K562 (cell line): ENCODE results near the gene E2F1. TPM values are rescaled to one million over a fixed set of nuclear protein-coding genes. Genes with fewer than 3 reads are reported as not detected.

Source experiments
- ATAC-seq: fragments of 200-7000 bp; cut with Tn5 transposase; 3 replicates; pipeline ENCODE4 v1.9.1; 2020; ENCODE audit warnings: moderate library complexity
- BruUV-seq: library from RNA; stranded (reverse); fragments of 400-500 nt; replicated peaks from 2 replicates; lab custom pipeline; 2021; lab: Mats Ljungman, UMichigan
- CTCF ChIA-PET: fragments of 300-600 bp; formaldehyde crosslinking; extraction: SDS; loops from one replicate; lab custom pipeline; 2021; ENCODE audit warnings: low intra/inter-chr PET ratio; lab: Yijun Ruan, JAX
- POLR2A ChIA-PET: fragments of 300-600, 350-650 bp; sonication (Branson Sonifier 250); formaldehyde crosslinking; extraction: SDS; loops from one replicate; lab custom pipeline; 2021; ENCODE audit warnings: antibody characterized with exemption, inconsistent platforms; lab: Yijun Ruan, JAX
- DNase-seq, 4 experiments: peaks; one replicate each; pipeline versions ENCODE4 v3.0.0 to v3.0.0-alpha.2; 2011 to 2018; ENCODE audit warnings: low spot score in 3 of 4, mixed read lengths in 3 of 4; ENCODE audit errors: extremely low read depth in 1 of 4
- FAIRE-seq: peaks from 2 replicates; lab custom pipeline; 2011; peaks lifted over from hg19 to GRCh38; lab: Jason Lieb, UNC
- H2AFZ ChIP-seq: 2 replicates; pipeline ENCODE4 v1.6.0; 2011; ENCODE audit warnings: low read depth, low read length, control low read depth, inconsistent platforms
- H3K27ac ChIP-seq: fragments of 200-600 bp; 3 replicates; pipeline ENCODE4 v1.8.0; 2011; ENCODE audit warnings: low read depth, mild to moderate bottlenecking, control low read depth, inconsistent platforms, low read length, moderate library complexity, mixed read lengths; ENCODE audit errors: extremely low read depth
- H3K27me3 ChIP-seq, 2 experiments: fragments of 300-600 bp in 1 of 2; 2 replicates in 1 of 2; 3 replicates in 1 of 2; pipeline versions ENCODE4 v1.6.0 to v1.8.0; 2011; ENCODE audit warnings: inconsistent platforms in 2 of 2, low read length in 2 of 2, mild to moderate bottlenecking in 1 of 2, mixed read lengths in 1 of 2, moderate library complexity in 1 of 2; ENCODE audit not compliant: control insufficient read depth in 2 of 2, insufficient read depth in 2 of 2
- H3K36me3 ChIP-seq: fragments of 300-600 bp; 3 replicates; pipeline ENCODE4 v1.8.0; 2011; ENCODE audit warnings: mild to moderate bottlenecking, low read length, inconsistent platforms; ENCODE audit not compliant: control insufficient read depth, insufficient read depth
- H3K4me1 ChIP-seq, 2 experiments: fragments of 200-600 bp in 1 of 2; replicated peaks in 1 of 2; 2 replicates in 1 of 2; 3 replicates in 1 of 2; pipeline versions ENCODE4 v1.5.1 to v1.8.0; 2011; ENCODE audit warnings: inconsistent platforms in 2 of 2, low read length in 2 of 2, mild to moderate bottlenecking in 1 of 2, mixed read lengths in 1 of 2, moderate library complexity in 1 of 2; ENCODE audit not compliant: control insufficient read depth in 2 of 2, insufficient read depth in 2 of 2
- H3K4me2 ChIP-seq: 2 replicates; pipeline ENCODE4 v1.6.1; 2011; ENCODE audit warnings: low read length, control low read depth, inconsistent platforms, mixed read lengths; ENCODE audit not compliant: insufficient read depth
- H3K4me3 ChIP-seq: fragments of 200-600 bp; sonication (generic), shearing (Covaris generic); 2 replicates; pipeline ENCODE4 v1.5.1; 2016; ENCODE audit warnings: control low read depth, inconsistent platforms
- H3K79me2 ChIP-seq: fragments of 200-600 bp; 3 replicates; pipeline ENCODE4 v1.8.0; 2011; ENCODE audit warnings: low read length, inconsistent platforms; ENCODE audit not compliant: control insufficient read depth, insufficient read depth
- H3K9ac ChIP-seq, 2 experiments: 2 replicates each; pipeline versions ENCODE4 v1.6.0 to v1.6.1; 2011; ENCODE audit warnings: low read depth in 2 of 2, low read length in 2 of 2, control low read depth in 1 of 2, inconsistent platforms in 1 of 2, mild to moderate bottlenecking in 1 of 2, mixed read lengths in 1 of 2; ENCODE audit not compliant: insufficient read depth in 1 of 2
- H3K9me1 ChIP-seq: one replicate; pipeline ENCODE4 v1.6.0; 2011; ENCODE audit warnings: inconsistent platforms, mild to moderate bottlenecking, low read length, moderate library complexity; ENCODE audit not compliant: control insufficient read depth, insufficient read depth
- H3K9me3 ChIP-seq: replicated peaks from 2 replicates; pipeline ENCODE4 v1.5.1; 2011; ENCODE audit warnings: low read depth, low read length, inconsistent platforms; ENCODE audit not compliant: control insufficient read depth, insufficient read depth
- H4K20me1 ChIP-seq: replicated peaks from 2 replicates; pipeline ENCODE4 v1.6.1; 2011; ENCODE audit warnings: low read length, inconsistent platforms, mixed read lengths; ENCODE audit not compliant: control insufficient read depth, insufficient read depth
- C11orf30 ChIP-seq: fragments of 450-650 bp; IDR thresholded peaks from 2 replicates; pipeline ENCODE4 v1.6.1; 2016; ENCODE audit warnings: low read depth, mild to moderate bottlenecking
- NR2C2 ChIP-seq, 2 experiments: fragments of 200-800 bp in 1 of 2; sonication (Bioruptor generic) in 1 of 2; sonication (generic) in 1 of 2; formaldehyde crosslinking in 1 of 2; IDR thresholded peaks; 2 replicates each; pipeline versions ENCODE4 v1.6.1 to v1.8.0; 2016 to 2022; ENCODE audit warnings: mild to moderate bottlenecking in 1 of 2, missing compliant biosample characterization in 1 of 2, missing genetic modification characterization in 1 of 2, missing genetic modification reagents in 1 of 2
- PHF8 ChIP-seq: fragments of 200-600 bp; sonication (generic); IDR thresholded peaks from 2 replicates; pipeline ENCODE4 v1.6.1; 2012; ENCODE audit warnings: mixed run types, mild to moderate bottlenecking, inconsistent platforms, low read length, moderate library complexity, borderline replicate concordance
- SIRT6 ChIP-seq: IDR thresholded peaks from one replicate; pipeline ENCODE4 v1.6.1; 2012; ENCODE audit warnings: low read depth, mild to moderate bottlenecking, control low read depth, inconsistent platforms, low read length, moderate library complexity
- WGBS: fragments of 100-300 bp; shearing (Covaris generic); methylation state at CpG from one replicate; pipeline ENCODE4 v1.1.6; 2016; ENCODE audit warnings: low coverage, mixed read lengths; ENCODE audit not compliant: insufficient coverage; ENCODE audit errors: missing lambda C conversion rate; 5-methylcytosine and 5-hydroxymethylcytosine counted together
- in situ Hi-C: fragments of 300-500 bp; cut with MboI; formaldehyde crosslinking; loops from 4 replicates; pipeline ENCODE4 v1.15.0; 2018; ENCODE audit warnings: inconsistent platforms, mixed read lengths
- intact Hi-C: fragments of 100-400 bp; cut with micrococcal nuclease; formaldehyde crosslinking; loops from 2 replicates; pipeline ENCODE4 v1.14.2; 2022
- polyA plus RNA-seq, 8 experiments: library from polyadenylated mRNA; depleted of rRNA in 4 of 8; stranded (reverse) in 5 of 8; unstranded in 3 of 8; fragments of >200 nt; fragmentation: Nextera tagmentation in 2 of 8; fragmentation: Illumina TruSeq in 1 of 8; extraction: Ambion mirVana in 2 of 8; extraction: Trizol in 1 of 8; gene quantifications; 2 replicates each; pipeline versions ENCODE4 v1.2.1 to v1.2.3, GENCODE V29; 2011 to 2014; ENCODE audit warnings: inconsistent platforms in 1 of 8, missing spikeins in 1 of 8
- total RNA-seq, 7 experiments: library from RNA; depleted of rRNA in 6 of 7; stranded (reverse); fragments of >200 nt in 6 of 7; fragmentation: Illumina TruSeq in 2 of 7; extraction: Trizol in 2 of 7; gene quantifications; 2 replicates each; pipeline versions ENCODE4 v1.2.1 to v1.2.3, GENCODE V29; 2011 to 2021; ENCODE audit warnings: low replicate concordance in 1 of 7
- TF ChIP-seq, protein P1 (sequence below), 2 experiments: fragments of 450-650 bp in 1 of 2; sonication (generic) in 1 of 2; formaldehyde crosslinking in 1 of 2; IDR thresholded peaks; 2 replicates each; pipeline versions ENCODE4 v1.7.1 to v1.9.0; 2016 to 2022; ENCODE audit warnings: inconsistent platforms in 1 of 2, mild to moderate bottlenecking in 1 of 2, missing genetic modification reagents in 1 of 2
- TF ChIP-seq, protein P2 (sequence below), 2 experiments: fragments of 450-650 bp in 1 of 2; sonication (generic) in 1 of 2; formaldehyde crosslinking in 1 of 2; IDR thresholded peaks in 1 of 2; conservative IDR thresholded peaks in 1 of 2; 2 replicates each; pipeline versions ENCODE4 v1.6.1 to v1.8.1; 2016 to 2023; ENCODE audit warnings: mild to moderate bottlenecking in 2 of 2, moderate library complexity in 2 of 2, inconsistent platforms in 1 of 2, missing genetic modification reagents in 1 of 2

Gene E2F1
- total and polyA plus RNA-seq, 9 of the 15 experiments (the other 6 are each of a cell fraction or from before 2014, with no cell fraction given) = 0.14 to 30.6 (median 13.1) TPM

DNA sequence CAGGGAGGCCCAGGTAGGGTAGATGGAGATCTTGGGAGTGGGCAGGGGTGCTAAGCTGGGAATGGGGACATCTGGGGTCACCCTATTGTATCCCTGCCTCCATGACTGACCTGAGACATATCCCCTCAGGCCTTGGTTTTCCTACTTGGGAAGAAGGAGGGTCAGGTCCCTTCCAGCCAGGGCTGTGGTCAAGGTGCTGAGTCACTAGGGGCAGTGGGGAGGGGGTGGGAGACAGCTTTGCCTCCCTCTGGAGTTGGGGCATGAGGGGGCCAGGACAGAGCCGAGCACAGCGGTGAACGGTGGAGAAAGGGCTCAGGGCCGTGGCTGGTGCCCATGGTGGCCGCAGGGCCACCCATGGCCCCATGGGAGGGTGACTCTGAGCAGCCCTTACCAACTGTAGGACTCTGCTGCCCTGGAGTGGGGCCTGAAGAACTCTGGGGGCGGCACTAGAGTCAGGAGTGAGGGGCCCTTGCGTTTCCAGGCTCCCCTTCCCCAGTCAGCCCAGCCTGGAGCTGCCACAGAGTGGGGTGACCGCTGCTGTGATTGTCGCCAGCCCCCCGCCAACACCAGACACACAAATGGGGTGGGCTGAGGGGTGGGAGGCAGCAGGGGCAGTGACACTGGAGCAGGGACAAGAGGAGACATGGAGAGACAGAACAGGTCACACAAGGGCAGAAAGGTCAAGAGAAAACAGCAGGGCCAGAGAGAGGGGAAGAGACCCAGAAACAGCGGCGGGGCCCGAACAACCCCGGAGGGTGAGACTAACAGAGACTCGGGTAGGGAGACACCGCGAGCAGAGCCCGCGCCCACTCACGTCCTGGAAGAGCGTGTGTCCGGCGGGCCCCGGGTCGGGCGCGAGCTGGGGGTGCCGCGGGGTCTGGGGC lies 12.5 kb downstream of the E2F1 start:
- ChIA-PET CTCF (no interaction called here), POLR2A (interaction anchor here (1.0 to 2.5 kb wide), 5 partner anchors 8 to 30 kb away, joined by 4 to 25 read pairs (median 5); no protein-coding TSS in a partner anchor)
- peak; percentile 64 for ATAC-seq
- Histone ChIP-seq H3K4me2 (peak overlapping the region; percentile 88), H3K4me1 (peaks cover 17 to 52% of the 10 kb centered on the region in 2 experiments), H3K27me3 (no peaks in the 10 kb centered on the region), H3K4me3 (peak overlapping the region; percentile 86), H3K27ac (peak overlapping the region; percentile 88), H3K36me3 (peaks cover 65% of the 10 kb centered on the region), H3K9ac (peak overlapping the region; percentile 89 to 99), H4K20me1 (peaks cover 7% of the 10 kb centered on the region; the same call in 1 of the 2 replicates), H3K9me3 (no peaks in the 10 kb centered on the region), H2AFZ (peak overlapping the region; percentile 67), H3K79me2 (peaks cover 34% of the 10 kb centered on the region), H3K9me1 (peaks cover 5% of the 10 kb centered on the region)
- under 1% methylated on average over 14 of the region's 29 CpGs for WGBS
- DNase-seq = peak; percentile 61 to 72 (median 67)
- BruUV-seq = no TSS peak
- intact Hi-C loops (no loop called here), in situ Hi-C loops (no loop called here)
- peak; percentile 78 for FAIRE-seq
- TF ChIP-seq, protein P1, sequence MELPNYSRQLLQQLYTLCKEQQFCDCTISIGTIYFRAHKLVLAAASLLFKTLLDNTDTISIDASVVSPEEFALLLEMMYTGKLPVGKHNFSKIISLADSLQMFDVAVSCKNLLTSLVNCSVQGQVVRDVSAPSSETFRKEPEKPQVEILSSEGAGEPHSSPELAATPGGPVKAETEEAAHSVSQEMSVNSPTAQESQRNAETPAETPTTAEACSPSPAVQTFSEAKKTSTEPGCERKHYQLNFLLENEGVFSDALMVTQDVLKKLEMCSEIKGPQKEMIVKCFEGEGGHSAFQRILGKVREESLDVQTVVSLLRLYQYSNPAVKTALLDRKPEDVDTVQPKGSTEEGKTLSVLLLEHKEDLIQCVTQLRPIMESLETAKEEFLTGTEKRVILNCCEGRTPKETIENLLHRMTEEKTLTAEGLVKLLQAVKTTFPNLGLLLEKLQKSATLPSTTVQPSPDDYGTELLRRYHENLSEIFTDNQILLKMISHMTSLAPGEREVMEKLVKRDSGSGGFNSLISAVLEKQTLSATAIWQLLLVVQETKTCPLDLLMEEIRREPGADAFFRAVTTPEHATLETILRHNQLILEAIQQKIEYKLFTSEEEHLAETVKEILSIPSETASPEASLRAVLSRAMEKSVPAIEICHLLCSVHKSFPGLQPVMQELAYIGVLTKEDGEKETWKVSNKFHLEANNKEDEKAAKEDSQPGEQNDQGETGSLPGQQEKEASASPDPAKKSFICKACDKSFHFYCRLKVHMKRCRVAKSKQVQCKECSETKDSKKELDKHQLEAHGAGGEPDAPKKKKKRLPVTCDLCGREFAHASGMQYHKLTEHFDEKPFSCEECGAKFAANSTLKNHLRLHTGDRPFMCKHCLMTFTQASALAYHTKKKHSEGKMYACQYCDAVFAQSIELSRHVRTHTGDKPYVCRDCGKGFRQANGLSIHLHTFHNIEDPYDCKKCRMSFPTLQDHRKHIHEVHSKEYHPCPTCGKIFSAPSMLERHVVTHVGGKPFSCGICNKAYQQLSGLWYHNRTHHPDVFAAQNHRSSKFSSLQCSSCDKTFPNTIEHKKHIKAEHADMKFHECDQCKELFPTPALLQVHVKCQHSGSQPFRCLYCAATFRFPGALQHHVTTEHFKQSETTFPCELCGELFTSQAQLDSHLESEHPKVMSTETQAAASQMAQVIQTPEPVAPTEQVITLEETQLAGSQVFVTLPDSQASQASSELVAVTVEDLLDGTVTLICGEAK (IDR thresholded peaks at IDR 0.05) = peak; percentile 18; the same call in 1 of the 2 replicates
- TF ChIP-seq, protein P1 (CRISPR knock-in tag; IDR thresholded peaks at IDR 0.05) = no peak
- TF ChIP-seq SIRT6 (no peak), NR2C2 (CRISPR knock-in tag; IDR thresholded peaks at IDR 0.05) (no peak), NR2C2 (tag; IDR thresholded peaks at IDR 0.05) (0 out of 2 replicates have a peak, but pooled peaks have one; percentile 12), PHF8 (peak; percentile 57; the same call in 1 of the 2 replicates), C11orf30 (peak; percentile 82)
- TF ChIP-seq, protein P2, sequence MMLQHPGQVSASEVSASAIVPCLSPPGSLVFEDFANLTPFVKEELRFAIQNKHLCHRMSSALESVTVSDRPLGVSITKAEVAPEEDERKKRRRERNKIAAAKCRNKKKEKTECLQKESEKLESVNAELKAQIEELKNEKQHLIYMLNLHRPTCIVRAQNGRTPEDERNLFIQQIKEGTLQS (IDR thresholded peaks at IDR 0.05) = peak; percentile 39; the same call in 1 of the 2 replicates
- TF ChIP-seq, protein P2 (CRISPR knock-in tag; conservative IDR thresholded peaks at IDR 0.05) = no peak
